Measurements from ENCODE around the gene MSANTD1. TPM values are rescaled to one million over a fixed set of nuclear protein-coding genes. Genes with fewer than 3 reads are reported as not detected.

Gene MSANTD1
- total and polyA plus RNA-seq, 4 donors, result 0.05 to 1.2 (median 0.23) TPM; not detected in 1

GRCh38 chr4:3271131-3271530, 22.2 kb downstream of the MSANTD1 start:
- H3K27ac ChIP-seq (ENCODE audit: low read depth in 1 of 2, low read length in 2 of 2), result no peak overlapping the region
- TF ChIP-seq HNF4G (IDR thresholded peaks at IDR 0.05) (no peak), YY1 (IDR thresholded peaks at IDR 0.05) (no peak), EGR1 (IDR thresholded peaks at IDR 0.05; ENCODE audit: low read depth in 2 of 2) (no peak)
- TF ChIP-seq, protein P1, sequence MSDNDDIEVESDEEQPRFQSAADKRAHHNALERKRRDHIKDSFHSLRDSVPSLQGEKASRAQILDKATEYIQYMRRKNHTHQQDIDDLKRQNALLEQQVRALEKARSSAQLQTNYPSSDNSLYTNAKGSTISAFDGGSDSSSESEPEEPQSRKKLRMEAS (IDR thresholded peaks at IDR 0.05), result no peak
- TF ChIP-seq, protein P2, sequence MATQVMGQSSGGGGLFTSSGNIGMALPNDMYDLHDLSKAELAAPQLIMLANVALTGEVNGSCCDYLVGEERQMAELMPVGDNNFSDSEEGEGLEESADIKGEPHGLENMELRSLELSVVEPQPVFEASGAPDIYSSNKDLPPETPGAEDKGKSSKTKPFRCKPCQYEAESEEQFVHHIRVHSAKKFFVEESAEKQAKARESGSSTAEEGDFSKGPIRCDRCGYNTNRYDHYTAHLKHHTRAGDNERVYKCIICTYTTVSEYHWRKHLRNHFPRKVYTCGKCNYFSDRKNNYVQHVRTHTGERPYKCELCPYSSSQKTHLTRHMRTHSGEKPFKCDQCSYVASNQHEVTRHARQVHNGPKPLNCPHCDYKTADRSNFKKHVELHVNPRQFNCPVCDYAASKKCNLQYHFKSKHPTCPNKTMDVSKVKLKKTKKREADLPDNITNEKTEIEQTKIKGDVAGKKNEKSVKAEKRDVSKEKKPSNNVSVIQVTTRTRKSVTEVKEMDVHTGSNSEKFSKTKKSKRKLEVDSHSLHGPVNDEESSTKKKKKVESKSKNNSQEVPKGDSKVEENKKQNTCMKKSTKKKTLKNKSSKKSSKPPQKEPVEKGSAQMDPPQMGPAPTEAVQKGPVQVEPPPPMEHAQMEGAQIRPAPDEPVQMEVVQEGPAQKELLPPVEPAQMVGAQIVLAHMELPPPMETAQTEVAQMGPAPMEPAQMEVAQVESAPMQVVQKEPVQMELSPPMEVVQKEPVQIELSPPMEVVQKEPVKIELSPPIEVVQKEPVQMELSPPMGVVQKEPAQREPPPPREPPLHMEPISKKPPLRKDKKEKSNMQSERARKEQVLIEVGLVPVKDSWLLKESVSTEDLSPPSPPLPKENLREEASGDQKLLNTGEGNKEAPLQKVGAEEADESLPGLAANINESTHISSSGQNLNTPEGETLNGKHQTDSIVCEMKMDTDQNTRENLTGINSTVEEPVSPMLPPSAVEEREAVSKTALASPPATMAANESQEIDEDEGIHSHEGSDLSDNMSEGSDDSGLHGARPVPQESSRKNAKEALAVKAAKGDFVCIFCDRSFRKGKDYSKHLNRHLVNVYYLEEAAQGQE (IDR thresholded peaks at IDR 0.05), result no peak
- TF ChIP-seq, protein P3, sequence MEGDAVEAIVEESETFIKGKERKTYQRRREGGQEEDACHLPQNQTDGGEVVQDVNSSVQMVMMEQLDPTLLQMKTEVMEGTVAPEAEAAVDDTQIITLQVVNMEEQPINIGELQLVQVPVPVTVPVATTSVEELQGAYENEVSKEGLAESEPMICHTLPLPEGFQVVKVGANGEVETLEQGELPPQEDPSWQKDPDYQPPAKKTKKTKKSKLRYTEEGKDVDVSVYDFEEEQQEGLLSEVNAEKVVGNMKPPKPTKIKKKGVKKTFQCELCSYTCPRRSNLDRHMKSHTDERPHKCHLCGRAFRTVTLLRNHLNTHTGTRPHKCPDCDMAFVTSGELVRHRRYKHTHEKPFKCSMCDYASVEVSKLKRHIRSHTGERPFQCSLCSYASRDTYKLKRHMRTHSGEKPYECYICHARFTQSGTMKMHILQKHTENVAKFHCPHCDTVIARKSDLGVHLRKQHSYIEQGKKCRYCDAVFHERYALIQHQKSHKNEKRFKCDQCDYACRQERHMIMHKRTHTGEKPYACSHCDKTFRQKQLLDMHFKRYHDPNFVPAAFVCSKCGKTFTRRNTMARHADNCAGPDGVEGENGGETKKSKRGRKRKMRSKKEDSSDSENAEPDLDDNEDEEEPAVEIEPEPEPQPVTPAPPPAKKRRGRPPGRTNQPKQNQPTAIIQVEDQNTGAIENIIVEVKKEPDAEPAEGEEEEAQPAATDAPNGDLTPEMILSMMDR (IDR thresholded peaks at IDR 0.05; ENCODE audit: low read depth, low read length, missing input control), result no peak
- H3K9ac ChIP-seq (ENCODE audit: low read depth in 1 of 2, low read length in 2 of 2), result no peak overlapping the region
- no peaks in the 10 kb centered on the region for H3K4me1 ChIP-seq (ENCODE audit: control insufficient read depth in 4 of 4, insufficient read depth in 4 of 4, low read length in 3 of 4)
- no peak for DNase-seq (ENCODE audit: low spot score)
- no peaks in the 10 kb centered on the region for H3K36me3 ChIP-seq (ENCODE audit: control insufficient read depth in 4 of 4, insufficient read depth in 3 of 4, low read depth in 1 of 4, low read length in 3 of 4)
- 93% methylated on average over 14 of the region's 14 CpGs for WGBS
- H3K9me3 ChIP-seq (ENCODE audit: control insufficient read depth in 4 of 4, low read length in 3 of 4), result no peaks in the 10 kb centered on the region
- no peaks in the 10 kb centered on the region for H3K27me3 ChIP-seq (ENCODE audit: control insufficient read depth in 4 of 4, insufficient read depth in 4 of 4, low read length in 3 of 4)
- H3K4me3 ChIP-seq (ENCODE audit: low read depth in 1 of 3, low read length in 3 of 3), result no peak overlapping the region

DNA sequence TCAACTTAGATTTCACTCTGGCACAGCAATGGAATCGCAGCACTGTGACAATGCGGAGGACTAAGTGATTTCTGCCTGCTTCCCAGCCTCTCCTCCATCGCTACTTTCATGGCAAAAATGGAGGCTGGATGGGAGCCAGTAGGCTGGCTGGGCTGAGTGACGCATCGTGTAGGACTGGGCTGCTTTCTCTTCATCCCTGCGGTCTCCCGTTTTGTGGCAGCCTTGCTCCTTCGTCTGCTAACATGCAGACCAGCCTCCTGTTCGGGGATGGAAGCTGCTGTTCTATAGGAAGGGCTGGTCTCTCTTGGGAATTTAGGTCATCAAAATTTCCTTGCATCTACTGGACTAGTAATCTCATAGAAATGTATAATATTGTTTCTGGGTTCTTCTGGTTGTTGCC, 28.0 kb downstream of the MSANTD1 start:
- Histone ChIP-seq H3K4me1 (ENCODE audit: control insufficient read depth in 4 of 4, insufficient read depth in 4 of 4, low read length in 3 of 4) (no peaks in the 10 kb centered on the region), H3K27ac (ENCODE audit: low read depth in 1 of 2, low read length in 2 of 2) (no peak overlapping the region), H3K27me3 (ENCODE audit: control insufficient read depth in 4 of 4, insufficient read depth in 4 of 4, low read length in 3 of 4) (no peaks in the 10 kb centered on the region), H3K4me3 (ENCODE audit: low read depth in 1 of 3, low read length in 3 of 3) (no peak overlapping the region), H3K9ac (ENCODE audit: low read depth in 1 of 2, low read length in 2 of 2) (no peak overlapping the region), H3K36me3 (ENCODE audit: control insufficient read depth in 4 of 4, insufficient read depth in 3 of 4, low read depth in 1 of 4, low read length in 3 of 4) (no peaks in the 10 kb centered on the region), H3K9me3 (ENCODE audit: control insufficient read depth in 4 of 4, low read length in 3 of 4) (no peaks in the 10 kb centered on the region)
- TF ChIP-seq JUND (IDR thresholded peaks at IDR 0.05) (no peak), FOXA1 (IDR thresholded peaks at IDR 0.05) (no peak), NR2F2 (IDR thresholded peaks at IDR 0.05) (no peak), RXRA (IDR thresholded peaks at IDR 0.05) (no peak), TAF1 (conservative IDR thresholded peaks at IDR 0.05) (no peak), ATF3 (IDR thresholded peaks at IDR 0.05) (no peak), GABPA (IDR thresholded peaks at IDR 0.05 in 1 of 2, conservative IDR thresholded peaks at IDR 0.05 in 1 of 2) (no peak), EGR1 (IDR thresholded peaks at IDR 0.05; ENCODE audit: low read depth in 2 of 2) (no peak), RAD21 (IDR thresholded peaks at IDR 0.05) (no peak), SP1 (IDR thresholded peaks at IDR 0.05) (no peak), HNF4A (conservative IDR thresholded peaks at IDR 0.05) (no peak), FOXA2 (IDR thresholded peaks at IDR 0.05) (no peak), YY1 (IDR thresholded peaks at IDR 0.05) (no peak)
- TF ChIP-seq, protein P1 (IDR thresholded peaks at IDR 0.05), result no peak
- TF ChIP-seq, protein P2 (IDR thresholded peaks at IDR 0.05), result no peak
- TF ChIP-seq, protein P3 (IDR thresholded peaks at IDR 0.05; ENCODE audit: low read depth, low read length, missing input control), result no peak
- DNase-seq (ENCODE audit: low spot score), result no peak
- 85% methylated on average over 9 of the region's 9 CpGs for WGBS
